Cardiac muscle cell (in vitro differentiated cells and primary cell): ENCODE results near the gene TARP.
"Not testable (repeated sequence)": the region's sequence is repeated elsewhere in the genome, so short reads cannot be mapped to it uniquely, and the experiment has no call there.

Experiments used
- DNase-seq, 2 donors: peaks; one replicate each; pipeline versions ENCODE4 v3.0.0 to v3.0.0-alpha.2; 2010 to 2017; ENCODE audit warnings: low read depth in 1 of 2, low spot score in 1 of 2
- H3K27ac ChIP-seq: fragments of 200-600 bp; sonication (generic); 2 replicates; pipeline ENCODE4 v1.5.1; 2016
- H3K27me3 ChIP-seq: fragments of 200-600 bp; sonication (generic); 2 replicates; pipeline ENCODE4 v1.6.0; 2016; ENCODE audit warnings: control low read depth
- H3K36me3 ChIP-seq: fragments of 200-600 bp; sonication (generic); 2 replicates; pipeline ENCODE4 v1.5.1; 2016; ENCODE audit warnings: control low read depth
- H3K4me1 ChIP-seq: fragments of 200-600 bp; sonication (generic); 2 replicates; pipeline ENCODE4 v1.8.1; 2017; ENCODE audit warnings: low read depth, mild to moderate bottlenecking, mixed run types
- H3K4me3 ChIP-seq: fragments of 200-600 bp; sonication (generic); 2 replicates; pipeline ENCODE4 v1.5.1; 2016; ENCODE audit warnings: mild to moderate bottlenecking
- H3K9me3 ChIP-seq: fragments of 200-600 bp; sonication (generic); 2 replicates; pipeline ENCODE4 v1.5.1; 2017; ENCODE audit warnings: low read depth, mild to moderate bottlenecking, control low read depth
- TF ChIP-seq, protein P1 (sequence below): IDR thresholded peaks from 2 replicates; pipeline ENCODE4 v1.5.1; 2012; ENCODE audit warnings: low read depth, mild to moderate bottlenecking, low read length

The TARP gene

DNA sequence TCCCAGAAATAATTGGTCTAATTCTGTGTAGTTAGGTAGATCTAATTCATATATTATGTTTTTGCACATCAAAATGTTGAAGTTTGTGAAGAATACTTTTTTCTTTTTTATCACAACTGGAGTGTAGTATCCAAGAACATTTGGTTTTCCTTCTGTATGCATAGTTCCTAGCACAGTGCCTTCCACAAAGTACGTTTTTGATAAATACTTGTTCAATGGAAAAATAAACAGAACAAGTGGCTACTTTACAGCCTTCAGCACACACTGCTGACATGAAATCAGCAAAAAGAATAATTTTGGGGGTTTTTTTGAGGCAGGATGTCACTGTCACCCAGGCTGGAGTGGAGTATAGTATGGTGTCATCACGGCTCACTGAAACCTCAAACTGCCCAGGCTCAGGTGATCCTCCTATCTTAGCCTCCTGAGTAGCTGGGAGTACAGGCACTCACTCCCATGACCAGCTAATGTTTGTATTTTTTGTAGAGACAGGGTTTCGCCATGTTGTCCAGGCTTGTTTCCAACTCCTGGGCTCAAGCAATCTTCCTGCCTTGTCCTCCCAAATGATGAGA, 27.9 kb downstream of the TARP start:
- TF ChIP-seq, protein P1, sequence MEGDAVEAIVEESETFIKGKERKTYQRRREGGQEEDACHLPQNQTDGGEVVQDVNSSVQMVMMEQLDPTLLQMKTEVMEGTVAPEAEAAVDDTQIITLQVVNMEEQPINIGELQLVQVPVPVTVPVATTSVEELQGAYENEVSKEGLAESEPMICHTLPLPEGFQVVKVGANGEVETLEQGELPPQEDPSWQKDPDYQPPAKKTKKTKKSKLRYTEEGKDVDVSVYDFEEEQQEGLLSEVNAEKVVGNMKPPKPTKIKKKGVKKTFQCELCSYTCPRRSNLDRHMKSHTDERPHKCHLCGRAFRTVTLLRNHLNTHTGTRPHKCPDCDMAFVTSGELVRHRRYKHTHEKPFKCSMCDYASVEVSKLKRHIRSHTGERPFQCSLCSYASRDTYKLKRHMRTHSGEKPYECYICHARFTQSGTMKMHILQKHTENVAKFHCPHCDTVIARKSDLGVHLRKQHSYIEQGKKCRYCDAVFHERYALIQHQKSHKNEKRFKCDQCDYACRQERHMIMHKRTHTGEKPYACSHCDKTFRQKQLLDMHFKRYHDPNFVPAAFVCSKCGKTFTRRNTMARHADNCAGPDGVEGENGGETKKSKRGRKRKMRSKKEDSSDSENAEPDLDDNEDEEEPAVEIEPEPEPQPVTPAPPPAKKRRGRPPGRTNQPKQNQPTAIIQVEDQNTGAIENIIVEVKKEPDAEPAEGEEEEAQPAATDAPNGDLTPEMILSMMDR: no peak
- no peaks in the 10 kb centered on the region for H3K36me3 ChIP-seq
- no peak overlapping the region for H3K4me3 ChIP-seq
- no peak overlapping the region for H3K27ac ChIP-seq
- H3K27me3 ChIP-seq: no peaks in the 10 kb centered on the region
- no peaks in the 10 kb centered on the region for H3K9me3 ChIP-seq
- H3K4me1 ChIP-seq: no peaks in the 10 kb centered on the region
- no peak for DNase-seq

DNA sequence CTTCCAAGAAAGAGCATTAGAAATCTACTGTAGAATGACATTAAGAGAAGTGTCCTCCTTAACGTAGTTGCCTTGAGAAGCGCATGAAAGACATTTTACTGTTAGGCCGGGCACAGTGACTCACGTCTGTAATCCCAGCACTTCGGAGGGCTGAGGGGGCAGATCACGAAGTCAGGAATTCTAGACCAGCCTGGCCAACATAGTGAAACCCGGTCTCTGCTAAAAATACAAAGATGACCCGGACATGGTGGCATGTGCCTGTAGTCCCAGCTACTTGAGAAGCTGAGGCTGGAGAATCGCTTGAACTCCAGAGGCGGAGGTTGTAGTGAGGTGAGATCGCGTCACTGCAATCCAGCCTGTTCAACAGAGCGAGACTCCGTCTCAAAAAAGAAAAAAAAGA, 28.9 kb downstream of the TARP start:
- Histone ChIP-seq H3K36me3 (no peaks in the 10 kb centered on the region), H3K27ac (no peak overlapping the region), H3K4me3 (no peak overlapping the region), H3K27me3 (no peaks in the 10 kb centered on the region), H3K9me3 (no peaks in the 10 kb centered on the region), H3K4me1 (no peaks in the 10 kb centered on the region)
- TF ChIP-seq, protein P1: no peak
- DNase-seq: no peak

- H3K36me3 ChIP-seq, H3K27me3 ChIP-seq, H3K9me3 ChIP-seq, H3K27ac ChIP-seq, H3K4me1 ChIP-seq, H3K4me3 ChIP-seq: not testable (repeated sequence)
- DNase-seq: peak in 1 of 2 donors; percentile 49
These were observed 30.1 kb downstream of the TARP start for GRCh38 chr7:38243345-38243744.

DNA sequence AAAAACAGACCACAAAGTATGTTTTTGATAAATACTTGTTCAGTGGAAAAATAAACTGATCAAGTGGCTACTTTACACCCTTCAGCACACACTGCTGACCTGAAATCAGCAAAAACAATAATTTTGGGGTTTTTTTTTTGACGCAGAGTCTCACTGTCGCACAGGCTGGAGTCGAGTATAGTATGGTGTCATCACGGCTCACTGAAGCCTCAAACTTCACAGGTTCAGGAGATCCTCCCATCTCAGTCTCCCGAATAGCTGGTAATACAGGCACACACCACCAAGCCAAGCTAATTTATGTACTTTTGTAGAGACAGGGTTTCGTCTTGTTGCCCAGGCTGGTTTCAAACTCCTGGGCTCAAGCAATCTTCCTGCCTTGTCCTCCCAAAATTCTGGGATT, 30.6 kb downstream of the TARP start:
- H3K27ac ChIP-seq: no peak overlapping the region
- H3K27me3 ChIP-seq: no peaks in the 10 kb centered on the region
- no peak overlapping the region for H3K4me3 ChIP-seq
- DNase-seq: no peak
- no peaks in the 10 kb centered on the region for H3K4me1 ChIP-seq
- H3K9me3 ChIP-seq: no peaks in the 10 kb centered on the region
- TF ChIP-seq, protein P1: no peak
- no peaks in the 10 kb centered on the region for H3K36me3 ChIP-seq

- Histone ChIP-seq H3K9me3 (no peaks in the 10 kb centered on the region), H3K27ac (no peak overlapping the region), H3K4me3 (no peak overlapping the region), H3K27me3 (no peaks in the 10 kb centered on the region), H3K4me1 (no peaks in the 10 kb centered on the region), H3K36me3 (no peaks in the 10 kb centered on the region)
- DNase-seq: no peak
- TF ChIP-seq, protein P1: no peak
These were observed 32.4 kb downstream of the TARP start for GRCh38 chr7:38241071-38241470.

DNA sequence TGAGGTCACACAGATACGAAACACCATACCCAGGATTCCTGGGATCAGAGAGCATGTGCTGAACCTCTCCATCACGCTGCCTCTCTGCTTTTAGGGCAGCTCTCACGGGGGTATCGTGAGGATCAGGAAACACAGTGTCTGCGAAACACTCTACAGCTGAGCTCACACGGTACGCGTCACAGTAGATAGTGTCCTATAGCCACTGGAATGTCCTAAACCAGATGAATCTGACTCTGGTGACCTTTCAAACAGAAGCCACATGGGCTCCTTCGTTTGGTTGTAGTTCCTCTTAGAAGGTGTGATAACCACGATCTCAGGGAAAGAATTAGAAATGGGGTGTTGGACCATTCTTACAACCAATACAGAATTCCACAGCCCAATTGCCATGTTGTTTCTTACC, 34.3 kb downstream of the TARP start:
- DNase-seq, H3K27ac ChIP-seq, H3K4me1 ChIP-seq, H3K9me3 ChIP-seq, H3K27me3 ChIP-seq, H3K4me3 ChIP-seq, H3K36me3 ChIP-seq: not testable (repeated sequence)

DNA sequence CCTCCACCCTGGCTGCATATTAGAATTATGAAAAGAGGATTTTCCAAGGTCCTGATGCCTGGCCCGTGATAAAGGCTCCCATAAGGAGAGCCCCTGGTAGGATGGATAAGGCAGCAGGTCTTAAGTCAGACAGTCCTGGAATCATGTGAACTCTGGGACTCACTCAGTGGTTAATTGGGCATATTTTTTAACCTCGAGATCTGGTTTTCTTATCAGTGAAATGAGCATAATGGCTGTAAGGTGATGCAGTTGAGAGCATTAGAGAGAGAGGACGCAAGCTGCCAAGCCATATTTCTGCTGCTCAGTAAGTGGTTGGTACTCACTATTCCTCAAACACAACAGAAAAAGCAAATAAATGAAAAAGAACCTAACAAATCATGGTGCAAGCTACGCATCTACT, 37.8 kb downstream of the TARP start:
- H3K4me1 ChIP-seq: no peaks in the 10 kb centered on the region
- no peaks in the 10 kb centered on the region for H3K36me3 ChIP-seq
- no peak overlapping the region for H3K27ac ChIP-seq
- H3K4me3 ChIP-seq: no peak overlapping the region
- H3K27me3 ChIP-seq: no peaks in the 10 kb centered on the region
- H3K9me3 ChIP-seq: no peaks in the 10 kb centered on the region
- DNase-seq: no peak
- TF ChIP-seq, protein P1: no peak

DNA sequence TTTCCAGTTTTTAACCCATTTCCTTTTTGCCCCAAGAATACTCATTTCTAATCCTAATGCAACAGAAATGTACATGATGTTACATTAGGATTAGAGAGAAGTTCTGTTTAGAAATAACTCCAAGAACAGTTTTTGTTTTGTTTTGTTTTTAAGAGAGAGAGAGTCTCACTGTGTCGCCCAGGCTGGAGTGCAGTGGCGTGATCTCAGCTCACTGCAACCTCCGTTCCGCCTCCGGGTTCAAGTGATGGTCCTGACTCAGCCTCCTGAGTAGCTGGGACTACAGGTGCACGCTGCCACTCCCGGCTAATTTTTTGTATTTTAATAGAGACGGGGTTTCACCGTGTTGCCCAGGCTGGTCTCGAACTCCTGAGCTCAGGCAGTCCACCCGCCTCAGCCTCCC, 38.7 kb downstream of the TARP start:
- not testable (repeated sequence) for H3K27me3 ChIP-seq, H3K27ac ChIP-seq, DNase-seq, H3K4me3 ChIP-seq, H3K9me3 ChIP-seq, H3K36me3 ChIP-seq, H3K4me1 ChIP-seq
